GM18873 (cell line): ENCODE data around the gene RFX4.

Source experiments
- ATAC-seq: cut with Tn5 transposase; IDR thresholded peaks from one replicate; pipeline ENCODE4 v1.9.1; 2021; ENCODE audit warnings: mild to moderate bottlenecking, moderate library complexity, moderate number of reproducible peaks; ENCODE audit not compliant: unreplicated experiment, low FRiP score

Gene RFX4

DNA sequence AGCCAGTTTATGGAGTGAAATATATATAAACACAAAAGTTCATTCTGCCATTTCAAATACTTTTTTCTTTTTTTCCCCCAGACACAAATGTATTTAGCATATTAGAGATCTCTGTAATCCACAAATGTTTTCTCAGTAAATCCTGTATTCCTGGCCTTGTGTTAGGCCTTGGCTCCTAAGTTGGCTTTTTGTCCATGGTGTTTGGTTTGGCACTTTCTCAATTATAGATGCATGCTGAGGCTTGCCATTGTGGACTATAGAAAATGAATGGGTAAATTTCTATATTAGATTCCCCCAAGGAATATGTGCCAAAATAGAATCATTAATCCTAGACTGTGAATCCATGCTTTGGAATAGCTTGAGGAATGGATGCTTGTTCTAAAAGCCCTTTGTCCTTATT, 208.7 kb downstream of the RFX4 start:
- ATAC-seq: no peak

- ATAC-seq: no peak
Measured at GRCh38 chr12:106794369-106794768, 211.6 kb downstream of the RFX4 start.

- no peak for ATAC-seq
Measured at GRCh38 chr12:106801167-106801708, 218.4 kb downstream of the RFX4 start.

DNA sequence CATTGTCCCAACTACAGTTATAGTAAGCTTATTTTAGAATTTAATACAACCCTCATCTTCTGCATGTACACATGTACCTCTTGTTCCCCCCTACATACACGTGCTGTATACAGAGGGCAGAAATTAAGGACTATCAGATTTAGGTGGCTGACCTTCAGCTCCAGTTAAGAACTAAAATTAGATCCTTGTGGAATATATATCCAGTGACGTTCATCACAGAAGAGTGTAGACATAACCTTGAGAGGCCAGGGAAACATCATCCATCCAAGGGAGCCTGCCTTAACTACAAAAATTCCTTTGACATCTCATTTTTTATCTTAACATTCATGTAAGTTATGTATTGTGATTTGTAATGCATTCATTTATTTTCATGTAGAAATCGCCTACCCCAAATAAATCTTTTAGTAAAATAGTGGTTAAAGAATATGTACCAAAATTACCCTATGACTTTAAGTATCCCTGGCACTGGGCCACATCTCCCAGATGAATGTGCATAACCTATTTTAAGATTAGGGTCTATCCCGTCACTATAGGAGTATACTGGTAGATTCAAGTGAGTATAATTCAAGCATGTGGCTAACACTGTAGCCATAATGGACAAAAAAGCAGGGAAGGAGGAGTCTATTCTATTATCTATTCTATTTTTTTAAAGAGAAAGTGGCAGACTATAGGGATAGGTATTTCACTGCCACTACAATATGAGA, 219.2 kb downstream of the RFX4 start:
- ATAC-seq: no peak

DNA sequence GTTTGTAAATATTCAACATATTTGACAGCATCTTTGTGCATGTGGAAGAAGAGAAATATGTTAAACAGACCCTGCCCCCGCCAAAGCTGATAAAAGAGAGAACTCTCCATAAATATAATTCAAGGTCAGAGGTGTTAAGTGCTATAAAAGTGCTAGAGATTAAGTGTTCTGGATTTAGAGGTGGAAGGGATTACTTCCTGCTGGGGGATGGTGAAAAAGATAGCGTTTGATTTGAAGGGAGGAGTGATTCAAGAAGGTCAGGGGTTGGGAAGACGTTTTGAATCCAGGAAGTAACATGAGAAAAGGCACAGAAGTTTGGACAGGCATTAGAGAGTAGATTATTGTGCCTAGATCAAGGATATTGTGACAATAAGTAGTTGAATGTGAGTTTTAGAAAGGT, 221.9 kb downstream of the RFX4 start:
- ATAC-seq: no peak
